A549 (cell line): ENCODE data around the gene SRR. TPM values are rescaled to one million over a fixed set of nuclear protein-coding genes. Genes with fewer than 3 reads are reported as not detected.

ENCODE experiments used
- ATAC-seq, 2 experiments: fragments of 200-7000 bp in 1 of 2; fragments of >200 bp in 1 of 2; cut with Nextera tagmentation in 1 of 2; cut with Tn5 transposase in 1 of 2; 3 replicates each; pipeline versions ENCODE4 v1.8.0 to v1.9.1; 2018 to 2020; ENCODE audit warnings: mild to moderate bottlenecking in 1 of 2, moderate library complexity in 1 of 2
- CTCF ChIA-PET: fragments of 300-600 bp; sonication (Branson Sonifier 250); formaldehyde crosslinking; extraction: SDS; loops from one replicate; lab custom pipeline; 2021; ENCODE audit warnings: antibody characterized with exemption, inconsistent platforms; lab: Yijun Ruan, JAX
- POLR2A ChIA-PET: fragments of 350-600 bp; formaldehyde crosslinking; extraction: SDS; loops from one replicate; lab custom pipeline; 2021; ENCODE audit warnings: antibody characterized with exemption, inconsistent platforms; lab: Yijun Ruan, JAX
- DNase-seq, 2 experiments: peaks; one replicate each; pipeline versions ENCODE4 v3.0.0 to v3.0.0-alpha.2; 2011 to 2016; ENCODE audit warnings: low read depth in 1 of 2, low spot score in 1 of 2
- FAIRE-seq: peaks from 2 replicates; lab custom pipeline; 2011; peaks lifted over from hg19 to GRCh38; lab: Jason Lieb, UNC
- H3K27ac ChIP-seq, 2 experiments: fragments of >200 bp; sonication (Bioruptor Twin); formaldehyde crosslinking; 3 replicates each; pipeline ENCODE4 v1.5.1; 2016 to 2017
- H3K4me1 ChIP-seq: fragments of >200 bp; sonication (Bioruptor Twin); formaldehyde crosslinking; 3 replicates; pipeline ENCODE4 v1.6.1; 2016
- H3K4me2 ChIP-seq: fragments of >200 bp; sonication (Bioruptor Twin); formaldehyde crosslinking; 3 replicates; pipeline ENCODE4 v1.6.1; 2016
- H3K4me3 ChIP-seq: fragments of >200 bp; sonication (Bioruptor Twin); formaldehyde crosslinking; 3 replicates; pipeline ENCODE4 v1.5.1; 2016
- H3K9me3 ChIP-seq: fragments of >200 bp; sonication (Bioruptor Twin); formaldehyde crosslinking; 3 replicates; pipeline ENCODE4 v1.6.1; 2016
- CHD4 ChIP-seq: fragments of 200-600 bp; sonication (generic); IDR thresholded peaks from 2 replicates; pipeline ENCODE4 v1.6.1; 2016; ENCODE audit warnings: antibody characterized with exemption, mild to moderate bottlenecking, borderline replicate concordance
- EP300 ChIP-seq, 2 experiments: fragments of >200 bp; sonication (Bioruptor Twin); formaldehyde crosslinking; IDR thresholded peaks; 2 replicates in 1 of 2; 3 replicates in 1 of 2; pipeline ENCODE4 v1.6.1; 2016 to 2017
- HOXA7 ChIP-seq: fragments of 250-450 bp; sonication (Bioruptor Pico); IDR thresholded peaks from 2 replicates; pipeline ENCODE4 v1.5.0; 2020; ENCODE audit warnings: mild to moderate bottlenecking, moderate library complexity
- KDM5A ChIP-seq: fragments of 200-600 bp; sonication (generic); IDR thresholded peaks from 2 replicates; pipeline ENCODE4 v1.6.1; 2016; ENCODE audit warnings: antibody characterized with exemption, mild to moderate bottlenecking
- POLR2A ChIP-seq: IDR thresholded peaks from 2 replicates; pipeline ENCODE4 v1.6.1; 2012; ENCODE audit warnings: mild to moderate bottlenecking, low read length
- RARB ChIP-seq: fragments of 250-450 bp; sonication (Bioruptor Pico); IDR thresholded peaks from 2 replicates; pipeline ENCODE4 v1.8.0; 2021; ENCODE audit warnings: mild to moderate bottlenecking, moderate library complexity
- RCOR1 ChIP-seq: fragments of 150-350 bp; IDR thresholded peaks from 2 replicates; pipeline ENCODE4 v1.6.1; 2014; ENCODE audit warnings: antibody characterized with exemption, low read length, low read depth
- RFX5 ChIP-seq: fragments of 450-650 bp; IDR thresholded peaks from 2 replicates; pipeline ENCODE4 v1.7.1; 2014; ENCODE audit warnings: antibody characterized with exemption, mild to moderate bottlenecking, moderate library complexity
- TFCP2L1 ChIP-seq: fragments of 250-450 bp; sonication (Bioruptor Pico); IDR thresholded peaks from 2 replicates; pipeline ENCODE4 v1.5.0; 2021; ENCODE audit warnings: mild to moderate bottlenecking
- TP53 ChIP-seq: fragments of 250-450 bp; sonication (Bioruptor Pico); IDR thresholded peaks from 2 replicates; pipeline ENCODE4 v1.5.0; 2021; ENCODE audit warnings: mild to moderate bottlenecking, moderate library complexity
- ZFP36 ChIP-seq: fragments of 450-650 bp; IDR thresholded peaks from 2 replicates; pipeline ENCODE4 v1.6.1; 2014; ENCODE audit warnings: borderline replicate concordance; ENCODE audit not compliant: partially characterized antibody
- ZNF302 ChIP-seq: fragments of 250-450 bp; sonication (Bioruptor Pico); IDR thresholded peaks from 2 replicates; pipeline ENCODE4 v1.9.0; 2021; ENCODE audit warnings: inconsistent platforms, mild to moderate bottlenecking, moderate library complexity
- WGBS: methylation state at CpG from one replicate; pipeline ENCODE4 v1.1.6; 2017; ENCODE audit errors: missing lambda C conversion rate; 5-methylcytosine and 5-hydroxymethylcytosine counted together
- polyA plus RNA-seq, 4 experiments: library from polyadenylated mRNA; depleted of rRNA in 3 of 4; stranded (reverse); fragments of >200 nt; fragmentation: RNase III in 1 of 4; extraction: RNeasy Plus Mini Kit Qiagen cat#74134 plus additional on column Dnase treatment in 1 of 4; gene quantifications; 2 replicates in 3 of 4; 3 replicates in 1 of 4; pipeline ENCODE4 v1.2.3, GENCODE V29; 2011 to 2017
- TF ChIP-seq, protein P1 (sequence below): fragments of 200-600 bp; sonication (generic); IDR thresholded peaks from 2 replicates; pipeline ENCODE4 v1.6.1; 2016; ENCODE audit warnings: antibody characterized with exemption, mild to moderate bottlenecking, moderate library complexity
- TF ChIP-seq, protein P2 (sequence below): fragments of >200 bp; sonication (Bioruptor Twin); formaldehyde crosslinking; IDR thresholded peaks from 2 replicates; pipeline ENCODE4 v1.6.1; 2016

The SRR gene
- polyA plus RNA-seq, 2 of the 4 experiments (the other 2 are of a cell fraction) = 13.2 to 16.7 TPM

- no peaks in the 10 kb centered on the region for H3K9me3 ChIP-seq
- 91% methylated on average over 4 of the region's 4 CpGs for WGBS
- TF ChIP-seq ZFP36 (no peak), EP300 (IDR thresholded peaks at IDR 0.05) (no peak), RCOR1 (no peak), TP53 (CRISPR knock-in tag) (no peak), CHD4 (no peak), RFX5 (no peak), RARB (CRISPR knock-in tag) (no peak), POLR2A (no peak)
- ATAC-seq = no peak
- peaks cover 24% of the 10 kb centered on the region for H3K4me1 ChIP-seq
- POLR2A ChIA-PET = no interaction called here
- no peak overlapping the region for H3K4me2 ChIP-seq
- no peak overlapping the region for H3K4me3 ChIP-seq
- no peak overlapping the region for H3K27ac ChIP-seq
- FAIRE-seq = no peak
- no peak for DNase-seq
- CTCF ChIA-PET = interaction anchor here (1.0 to 15.8 kb wide), 6 partner anchors 9 to 76 kb away, joined by 4 to 255 read pairs (median 30); no protein-coding TSS in a partner anchor
Measured at GRCh38 chr17:2357237-2357636, 53.5 kb downstream of the SRR start.

DNA sequence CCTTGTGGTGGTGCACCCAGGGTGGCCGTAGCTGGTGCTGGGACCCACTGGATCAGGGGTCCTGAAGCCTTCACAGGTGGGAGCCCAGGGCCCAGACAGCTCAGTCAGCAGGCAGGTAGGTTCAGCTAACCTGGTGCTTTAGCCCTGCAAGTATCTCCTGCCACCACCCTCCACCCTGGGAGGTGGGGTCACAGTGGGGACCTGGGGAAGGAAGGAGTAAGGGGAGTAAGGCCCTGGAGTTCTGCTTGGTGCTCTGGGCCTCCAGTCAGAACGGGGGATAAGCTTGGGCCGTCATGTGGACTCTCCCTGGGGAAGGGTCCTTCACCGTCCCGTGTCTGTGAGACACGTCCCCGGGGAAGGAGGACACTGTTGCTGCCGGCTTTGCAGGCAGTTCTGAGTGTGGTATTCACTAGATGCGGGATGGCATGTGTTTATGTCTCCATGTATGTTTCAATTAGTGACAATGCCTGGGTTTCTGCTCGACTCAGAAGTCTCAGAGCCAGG lies 54.2 kb downstream of the SRR start:
- no peak for TF ChIP-seq HOXA7 (CRISPR knock-in tag)
- H3K4me2 ChIP-seq = no peak overlapping the region
- no peaks in the 10 kb centered on the region for H3K9me3 ChIP-seq
- ChIA-PET CTCF (interaction anchor here (0.8 to 15.8 kb wide), 9 partner anchors 9 to 126 kb away, joined by 3 to 255 read pairs (median 4); partner anchors contain the start of gene TSR1), POLR2A (no interaction called here)
- ATAC-seq = no peak
- peak overlapping the region in 1 of 2 experiments; percentile 50; a peak in 3 of 6 replicates for H3K27ac ChIP-seq
- peaks cover 24% of the 10 kb centered on the region for H3K4me1 ChIP-seq
- DNase-seq = no peak
- no peak overlapping the region for H3K4me3 ChIP-seq
- FAIRE-seq = no peak
- 82% methylated on average over 10 of the region's 10 CpGs for WGBS

- POLR2A ChIA-PET = interaction anchor here (0.5 to 1.3 kb wide), 4 partner anchors 8 to 401 kb away, joined by 3 to 7 read pairs (median 4); partner anchors contain the start of genes SMG6, SRR and TSR1
- ATAC-seq (no peak), FAIRE-seq (no peak), DNase-seq (no peak)
- H3K27ac ChIP-seq = 0 out of 6 replicates have a peak overlapping the region, but pooled peaks of 1 of the 2 experiments have one; percentile 79
- CTCF ChIA-PET = interaction anchor here (0.6 to 15.8 kb wide), 12 partner anchors 7 to 307 kb away, joined by 3 to 255 read pairs (median 8); partner anchors contain the start of genes HIC1 and TSR1
- 86% methylated on average over 21 of the region's 21 CpGs for WGBS
- H3K9me3 ChIP-seq = no peaks in the 10 kb centered on the region
- H3K4me2 ChIP-seq = no peak overlapping the region
- no peak for TF ChIP-seq POLR2A
- TF ChIP-seq, protein P1, sequence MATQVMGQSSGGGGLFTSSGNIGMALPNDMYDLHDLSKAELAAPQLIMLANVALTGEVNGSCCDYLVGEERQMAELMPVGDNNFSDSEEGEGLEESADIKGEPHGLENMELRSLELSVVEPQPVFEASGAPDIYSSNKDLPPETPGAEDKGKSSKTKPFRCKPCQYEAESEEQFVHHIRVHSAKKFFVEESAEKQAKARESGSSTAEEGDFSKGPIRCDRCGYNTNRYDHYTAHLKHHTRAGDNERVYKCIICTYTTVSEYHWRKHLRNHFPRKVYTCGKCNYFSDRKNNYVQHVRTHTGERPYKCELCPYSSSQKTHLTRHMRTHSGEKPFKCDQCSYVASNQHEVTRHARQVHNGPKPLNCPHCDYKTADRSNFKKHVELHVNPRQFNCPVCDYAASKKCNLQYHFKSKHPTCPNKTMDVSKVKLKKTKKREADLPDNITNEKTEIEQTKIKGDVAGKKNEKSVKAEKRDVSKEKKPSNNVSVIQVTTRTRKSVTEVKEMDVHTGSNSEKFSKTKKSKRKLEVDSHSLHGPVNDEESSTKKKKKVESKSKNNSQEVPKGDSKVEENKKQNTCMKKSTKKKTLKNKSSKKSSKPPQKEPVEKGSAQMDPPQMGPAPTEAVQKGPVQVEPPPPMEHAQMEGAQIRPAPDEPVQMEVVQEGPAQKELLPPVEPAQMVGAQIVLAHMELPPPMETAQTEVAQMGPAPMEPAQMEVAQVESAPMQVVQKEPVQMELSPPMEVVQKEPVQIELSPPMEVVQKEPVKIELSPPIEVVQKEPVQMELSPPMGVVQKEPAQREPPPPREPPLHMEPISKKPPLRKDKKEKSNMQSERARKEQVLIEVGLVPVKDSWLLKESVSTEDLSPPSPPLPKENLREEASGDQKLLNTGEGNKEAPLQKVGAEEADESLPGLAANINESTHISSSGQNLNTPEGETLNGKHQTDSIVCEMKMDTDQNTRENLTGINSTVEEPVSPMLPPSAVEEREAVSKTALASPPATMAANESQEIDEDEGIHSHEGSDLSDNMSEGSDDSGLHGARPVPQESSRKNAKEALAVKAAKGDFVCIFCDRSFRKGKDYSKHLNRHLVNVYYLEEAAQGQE = no peak
- no peak for TF ChIP-seq KDM5A
- no peak for TF ChIP-seq TFCP2L1 (CRISPR knock-in tag)
- TF ChIP-seq, protein P2, sequence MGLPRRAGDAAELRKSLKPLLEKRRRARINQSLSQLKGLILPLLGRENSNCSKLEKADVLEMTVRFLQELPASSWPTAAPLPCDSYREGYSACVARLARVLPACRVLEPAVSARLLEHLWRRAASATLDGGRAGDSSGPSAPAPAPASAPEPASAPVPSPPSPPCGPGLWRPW = no peak
- TF ChIP-seq ZNF302 (CRISPR knock-in tag) = no peak
- no peak overlapping the region for H3K4me3 ChIP-seq
- H3K4me1 ChIP-seq = peaks cover 20% of the 10 kb centered on the region
Measured at GRCh38 chr17:2361010-2361760, 57.4 kb downstream of the SRR start.
